GM12878 (cell line): ENCODE measurements around the gene ZNF366. TPM values are rescaled to one million over a fixed set of nuclear protein-coding genes. Genes with fewer than 3 reads are reported as not detected.

Experiments
- ATAC-seq: fragments of 200-7000 bp; cut with Tn5 transposase; 3 replicates; pipeline ENCODE4 v1.9.1; 2020; ENCODE audit warnings: mild to moderate bottlenecking, moderate library complexity
- BruUV-seq: library from RNA; stranded (reverse); fragments of 400-500 nt; replicated peaks from 2 replicates; lab custom pipeline; 2021; lab: Mats Ljungman, UMichigan
- CTCF ChIA-PET: fragments of 300-600 bp; sonication (Branson Sonifier 250); formaldehyde crosslinking; extraction: SDS; loops from one replicate; lab custom pipeline; 2021; ENCODE audit warnings: inconsistent platforms; lab: Yijun Ruan, JAX
- POLR2A ChIA-PET: fragments of 350-600 bp; formaldehyde crosslinking; extraction: SDS; loops from one replicate; lab custom pipeline; 2021; ENCODE audit warnings: inconsistent platforms; lab: Charles Lee
- RAD21 ChIA-PET: fragments of 300-600 bp; sonication (Branson Sonifier 250); formaldehyde crosslinking; loops from one replicate; lab custom pipeline; 2023; ENCODE audit warnings: antibody characterized with exemption; ENCODE audit not compliant: unreplicated experiment; lab: Charles Lee
- SMC1A ChIA-PET: fragments of 300-600 bp; sonication (Branson Sonifier 250); formaldehyde crosslinking; loops from one replicate; lab custom pipeline; 2023; ENCODE audit not compliant: unreplicated experiment, uncharacterized antibody; lab: Charles Lee
- DNase-seq: peaks from one replicate; pipeline ENCODE4 v3.0.0-alpha.2; 2011; ENCODE audit warnings: low read depth, low spot score
- FAIRE-seq: peaks from 3 replicates; lab custom pipeline; 2011; peaks lifted over from hg19 to GRCh38; lab: Jason Lieb, UNC
- H2AFZ ChIP-seq: 2 replicates; pipeline ENCODE4 v1.6.0; 2011; ENCODE audit warnings: low read depth, low read length, control low read depth; ENCODE audit not compliant: control insufficient read depth
- H3K27ac ChIP-seq: 2 replicates; pipeline ENCODE4 v1.5.1; 2011; ENCODE audit warnings: control low read depth; ENCODE audit not compliant: control insufficient read depth, insufficient read depth
- H3K27me3 ChIP-seq, 2 experiments: replicated peaks in 1 of 2; 2 replicates each; pipeline versions ENCODE4 v1.6.0 to v1.6.1; 2011; ENCODE audit warnings: low read length in 1 of 2; ENCODE audit not compliant: control insufficient read depth in 2 of 2, insufficient read depth in 2 of 2
- H3K36me3 ChIP-seq, 2 experiments: 2 replicates each; pipeline ENCODE4 v1.5.1; 2011; ENCODE audit warnings: low read length in 1 of 2; ENCODE audit not compliant: control insufficient read depth in 2 of 2, insufficient read depth in 2 of 2
- H3K4me1 ChIP-seq: 2 replicates; pipeline ENCODE4 v1.6.1; 2011; ENCODE audit warnings: mild to moderate bottlenecking, low read length, moderate library complexity, mixed read lengths; ENCODE audit not compliant: control insufficient read depth, insufficient read depth
- H3K4me2 ChIP-seq: 2 replicates; pipeline ENCODE4 v1.6.0; 2011; ENCODE audit warnings: control low read depth; ENCODE audit not compliant: control insufficient read depth, insufficient read depth
- H3K4me3 ChIP-seq: fragments of 200-600 bp; sonication (generic); 2 replicates; pipeline ENCODE4 v1.5.1; 2016
- H3K79me2 ChIP-seq: 2 replicates; pipeline ENCODE4 v1.6.0; 2011; ENCODE audit warnings: low read length; ENCODE audit not compliant: control insufficient read depth, insufficient read depth
- H3K9ac ChIP-seq: 2 replicates; pipeline ENCODE4 v1.8.0; 2011; ENCODE audit warnings: low read length, control low read depth, mixed read lengths; ENCODE audit not compliant: control insufficient read depth, insufficient read depth
- H3K9me3 ChIP-seq: replicated peaks from 3 replicates; pipeline ENCODE4 v1.5.1; 2011; ENCODE audit warnings: mild to moderate bottlenecking, low read length; ENCODE audit not compliant: control insufficient read depth, insufficient read depth
- H4K20me1 ChIP-seq: 2 replicates; pipeline ENCODE4 v1.6.0; 2011; ENCODE audit not compliant: control insufficient read depth, insufficient read depth
- ETV6 ChIP-seq, 2 experiments: fragments of 450-650 bp in 1 of 2; IDR thresholded peaks in 1 of 2; conservative IDR thresholded peaks in 1 of 2; 2 replicates each; pipeline ENCODE4 v1.6.1; 2014; ENCODE audit warnings: antibody characterized with exemption in 1 of 2, borderline replicate concordance in 1 of 2, low read depth in 1 of 2, mild to moderate bottlenecking in 1 of 2, moderate library complexity in 1 of 2
- SUZ12 ChIP-seq: fragments of 200-600 bp; sonication (generic); IDR thresholded peaks from one replicate; pipeline ENCODE4 v1.6.1; 2018; ENCODE audit warnings: antibody characterized with exemption, mild to moderate bottlenecking; ENCODE audit not compliant: unreplicated experiment
- ZNF207 ChIP-seq: fragments of 450-650 bp; IDR thresholded peaks from 2 replicates; pipeline ENCODE4 v1.6.1; 2014; ENCODE audit warnings: antibody characterized with exemption, mild to moderate bottlenecking, borderline replicate concordance
- ZNF384 ChIP-seq: IDR thresholded peaks from 2 replicates; pipeline ENCODE4 v1.6.1; 2012; ENCODE audit warnings: low read depth, mild to moderate bottlenecking, low read length, improper control_type of control experiment, borderline replicate concordance
- WGBS: methylation state at CpG from one replicate; pipeline ENCODE4 v1.1.6; 2016; ENCODE audit warnings: low lambda C conversion rate; ENCODE audit not compliant: insufficient replicate concordance, insufficient coverage; ENCODE audit errors: missing lambda C conversion rate; 5-methylcytosine and 5-hydroxymethylcytosine counted together
- in situ Hi-C: fragments of 300-500 bp; cut with MboI; formaldehyde crosslinking; loops from 9 replicates; pipeline ENCODE4 v1.14.3; 2018; ENCODE audit warnings: mixed read lengths
- intact Hi-C: fragments of 100-400 bp; cut with micrococcal nuclease; formaldehyde crosslinking; loops from one replicate; pipeline ENCODE4 v1.14.2; 2022; ENCODE audit not compliant: unreplicated experiment
- polyA plus RNA-seq, 11 experiments: library from polyadenylated mRNA; depleted of rRNA in 4 of 11; unstranded in 6 of 11; stranded (reverse) in 5 of 11; fragments of >200 nt; fragmentation: Nextera tagmentation in 4 of 11; fragmentation: Illumina TruSeq in 1 of 11; extraction: Ambion mirVana in 4 of 11; extraction: Trizol in 1 of 11; gene quantifications; 1 replicate in 1 of 11; 2 replicates in 10 of 11; pipeline versions ENCODE4 v1.2.1 to v1.2.3, GENCODE V29; 2011 to 2016; ENCODE audit warnings: inconsistent platforms in 2 of 11, missing spikeins in 2 of 11, low read depth in 1 of 11
- total RNA-seq, 4 experiments: library from RNA; depleted of rRNA in 3 of 4; stranded (reverse); fragments of >200 nt in 3 of 4; fragmentation: Illumina TruSeq in 1 of 4; extraction: Trizol in 1 of 4; gene quantifications; 2 replicates each; pipeline versions ENCODE4 v1.2.1 to v1.2.3, GENCODE V29; 2013 to 2021
- TF ChIP-seq, protein P1 (sequence below): fragments of 450-650 bp; IDR thresholded peaks from 2 replicates; pipeline ENCODE4 v1.6.1; 2017; ENCODE audit warnings: borderline replicate concordance
- TF ChIP-seq, protein P2 (sequence below): IDR thresholded peaks from 2 replicates; pipeline ENCODE4 v1.6.1; 2012; ENCODE audit warnings: low read depth, low read length, improper control_type of control experiment
- TF ChIP-seq, protein P3 (sequence below): IDR thresholded peaks from 2 replicates; pipeline ENCODE4 v1.6.1; 2012; ENCODE audit warnings: low read length, inconsistent platforms
- TF ChIP-seq, protein P4 (sequence below): fragments of 450-650 bp; IDR thresholded peaks from 2 replicates; pipeline ENCODE4 v1.6.1; 2016; ENCODE audit warnings: mild to moderate bottlenecking, moderate library complexity, borderline replicate concordance

Gene ZNF366
- total and polyA plus RNA-seq, 10 of the 15 experiments (the other 5 are each of a cell fraction or from before 2014, with no cell fraction given): 0.01 to 0.18 (median 0.04) TPM; not detected in 6

DNA sequence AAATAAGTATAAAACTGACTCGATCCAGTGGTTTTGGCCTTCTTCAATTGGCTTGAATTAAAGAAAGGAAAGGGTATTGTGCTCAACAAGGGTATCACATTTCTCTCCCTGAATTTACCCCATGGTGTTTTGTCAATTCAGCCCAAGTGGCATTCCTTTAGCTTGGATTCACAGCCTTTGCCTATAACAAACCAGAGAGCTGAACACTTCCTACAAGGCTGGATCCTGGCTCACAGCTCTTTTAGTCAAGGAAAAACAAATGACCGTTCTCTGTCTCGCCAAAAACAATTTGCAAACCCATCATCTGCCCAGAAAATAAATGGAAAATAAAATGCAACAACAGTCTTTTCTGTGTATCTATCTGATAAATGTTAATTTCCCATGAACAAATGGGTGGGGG is 5.7 kb downstream of the ZNF366 start:
- in situ Hi-C loops: no loop called here
- no peak for FAIRE-seq
- 95% methylated on average over 3 of the region's 3 CpGs for WGBS

More for the DNA sequence above, 5.7 kb downstream of the ZNF366 start:
- DNase-seq (no peak), ATAC-seq (no peak)
- H3K4me3 ChIP-seq: no peak overlapping the region
- SMC1A ChIA-PET: interaction anchor here (0.5 to 2.6 kb wide), 4 partner anchors 9 to 902 kb away, joined by 4 to 11 read pairs (median 6); no protein-coding TSS in a partner anchor
- H3K79me2 ChIP-seq: no peaks in the 10 kb centered on the region
- CTCF ChIA-PET: interaction anchor here (1.9 to 2.0 kb wide), 2 partner anchors 23 to 100 kb away, joined by 4 to 8 read pairs; no protein-coding TSS in a partner anchor
- H3K27me3 ChIP-seq: no peaks in the 10 kb centered on the region
- H3K36me3 ChIP-seq: no peaks in the 10 kb centered on the region
- H2AFZ ChIP-seq: no peak overlapping the region
- H3K4me1 ChIP-seq: no peaks in the 10 kb centered on the region
- RAD21 ChIA-PET: no interaction called here
- BruUV-seq: no TSS peak
- POLR2A ChIA-PET: interaction anchor here (1.9 kb wide), 1 partner anchor 12 kb away, joined by 8 read pairs; no protein-coding TSS in a partner anchor
- intact Hi-C loops: no loop called here
- H3K9me3 ChIP-seq: no peaks in the 10 kb centered on the region
- H3K27ac ChIP-seq: no peak overlapping the region
- H3K4me2 ChIP-seq: no peak overlapping the region
- TF ChIP-seq, protein P1, sequence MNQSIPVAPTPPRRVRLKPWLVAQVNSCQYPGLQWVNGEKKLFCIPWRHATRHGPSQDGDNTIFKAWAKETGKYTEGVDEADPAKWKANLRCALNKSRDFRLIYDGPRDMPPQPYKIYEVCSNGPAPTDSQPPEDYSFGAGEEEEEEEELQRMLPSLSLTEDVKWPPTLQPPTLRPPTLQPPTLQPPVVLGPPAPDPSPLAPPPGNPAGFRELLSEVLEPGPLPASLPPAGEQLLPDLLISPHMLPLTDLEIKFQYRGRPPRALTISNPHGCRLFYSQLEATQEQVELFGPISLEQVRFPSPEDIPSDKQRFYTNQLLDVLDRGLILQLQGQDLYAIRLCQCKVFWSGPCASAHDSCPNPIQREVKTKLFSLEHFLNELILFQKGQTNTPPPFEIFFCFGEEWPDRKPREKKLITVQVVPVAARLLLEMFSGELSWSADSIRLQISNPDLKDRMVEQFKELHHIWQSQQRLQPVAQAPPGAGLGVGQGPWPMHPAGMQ: no peak
- no peak for TF ChIP-seq ETV6 (conservative IDR thresholded peaks at IDR 0.05 in 1 of 2, IDR thresholded peaks at IDR 0.05 in 1 of 2; ENCODE audit: borderline replicate concordance in 1 of 2, low read depth in 1 of 2)
- TF ChIP-seq ZNF384: no peak
- TF ChIP-seq, protein P2, sequence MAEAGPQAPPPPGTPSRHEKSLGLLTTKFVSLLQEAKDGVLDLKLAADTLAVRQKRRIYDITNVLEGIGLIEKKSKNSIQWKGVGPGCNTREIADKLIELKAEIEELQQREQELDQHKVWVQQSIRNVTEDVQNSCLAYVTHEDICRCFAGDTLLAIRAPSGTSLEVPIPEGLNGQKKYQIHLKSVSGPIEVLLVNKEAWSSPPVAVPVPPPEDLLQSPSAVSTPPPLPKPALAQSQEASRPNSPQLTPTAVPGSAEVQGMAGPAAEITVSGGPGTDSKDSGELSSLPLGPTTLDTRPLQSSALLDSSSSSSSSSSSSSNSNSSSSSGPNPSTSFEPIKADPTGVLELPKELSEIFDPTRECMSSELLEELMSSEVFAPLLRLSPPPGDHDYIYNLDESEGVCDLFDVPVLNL: no peak
- TF ChIP-seq, protein P3, sequence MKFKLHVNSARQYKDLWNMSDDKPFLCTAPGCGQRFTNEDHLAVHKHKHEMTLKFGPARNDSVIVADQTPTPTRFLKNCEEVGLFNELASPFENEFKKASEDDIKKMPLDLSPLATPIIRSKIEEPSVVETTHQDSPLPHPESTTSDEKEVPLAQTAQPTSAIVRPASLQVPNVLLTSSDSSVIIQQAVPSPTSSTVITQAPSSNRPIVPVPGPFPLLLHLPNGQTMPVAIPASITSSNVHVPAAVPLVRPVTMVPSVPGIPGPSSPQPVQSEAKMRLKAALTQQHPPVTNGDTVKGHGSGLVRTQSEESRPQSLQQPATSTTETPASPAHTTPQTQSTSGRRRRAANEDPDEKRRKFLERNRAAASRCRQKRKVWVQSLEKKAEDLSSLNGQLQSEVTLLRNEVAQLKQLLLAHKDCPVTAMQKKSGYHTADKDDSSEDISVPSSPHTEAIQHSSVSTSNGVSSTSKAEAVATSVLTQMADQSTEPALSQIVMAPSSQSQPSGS: no peak
- TF ChIP-seq SUZ12: no peak
- TF ChIP-seq ZNF207: no peak
- TF ChIP-seq, protein P4, sequence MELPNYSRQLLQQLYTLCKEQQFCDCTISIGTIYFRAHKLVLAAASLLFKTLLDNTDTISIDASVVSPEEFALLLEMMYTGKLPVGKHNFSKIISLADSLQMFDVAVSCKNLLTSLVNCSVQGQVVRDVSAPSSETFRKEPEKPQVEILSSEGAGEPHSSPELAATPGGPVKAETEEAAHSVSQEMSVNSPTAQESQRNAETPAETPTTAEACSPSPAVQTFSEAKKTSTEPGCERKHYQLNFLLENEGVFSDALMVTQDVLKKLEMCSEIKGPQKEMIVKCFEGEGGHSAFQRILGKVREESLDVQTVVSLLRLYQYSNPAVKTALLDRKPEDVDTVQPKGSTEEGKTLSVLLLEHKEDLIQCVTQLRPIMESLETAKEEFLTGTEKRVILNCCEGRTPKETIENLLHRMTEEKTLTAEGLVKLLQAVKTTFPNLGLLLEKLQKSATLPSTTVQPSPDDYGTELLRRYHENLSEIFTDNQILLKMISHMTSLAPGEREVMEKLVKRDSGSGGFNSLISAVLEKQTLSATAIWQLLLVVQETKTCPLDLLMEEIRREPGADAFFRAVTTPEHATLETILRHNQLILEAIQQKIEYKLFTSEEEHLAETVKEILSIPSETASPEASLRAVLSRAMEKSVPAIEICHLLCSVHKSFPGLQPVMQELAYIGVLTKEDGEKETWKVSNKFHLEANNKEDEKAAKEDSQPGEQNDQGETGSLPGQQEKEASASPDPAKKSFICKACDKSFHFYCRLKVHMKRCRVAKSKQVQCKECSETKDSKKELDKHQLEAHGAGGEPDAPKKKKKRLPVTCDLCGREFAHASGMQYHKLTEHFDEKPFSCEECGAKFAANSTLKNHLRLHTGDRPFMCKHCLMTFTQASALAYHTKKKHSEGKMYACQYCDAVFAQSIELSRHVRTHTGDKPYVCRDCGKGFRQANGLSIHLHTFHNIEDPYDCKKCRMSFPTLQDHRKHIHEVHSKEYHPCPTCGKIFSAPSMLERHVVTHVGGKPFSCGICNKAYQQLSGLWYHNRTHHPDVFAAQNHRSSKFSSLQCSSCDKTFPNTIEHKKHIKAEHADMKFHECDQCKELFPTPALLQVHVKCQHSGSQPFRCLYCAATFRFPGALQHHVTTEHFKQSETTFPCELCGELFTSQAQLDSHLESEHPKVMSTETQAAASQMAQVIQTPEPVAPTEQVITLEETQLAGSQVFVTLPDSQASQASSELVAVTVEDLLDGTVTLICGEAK: no peak
- no peaks in the 10 kb centered on the region for H4K20me1 ChIP-seq
- no peak overlapping the region for H3K9ac ChIP-seq
